ENCODE results near the gene CCDC51. TPM values are rescaled to one million over a fixed set of nuclear protein-coding genes. Genes with fewer than 3 reads are reported as not detected.

CCDC51 gene
- total and polyA plus RNA-seq, 10 donors, result 8.4 to 22.2 (median 15.0) TPM

- Histone ChIP-seq H3K36me3 (peaks cover 0 to 61% (median 43%) of the 10 kb centered on the region in 6 donors), H3K4me1 (peaks cover 0 to 24% (median 19%) of the 10 kb centered on the region in 6 donors), H3K27ac (no peak overlapping the region), H3K4me3 (no peak overlapping the region), H3K27me3 (replicated peaks in 1 of 7) (no peaks in the 10 kb centered on the region), H3K9me3 (no peaks in the 10 kb centered on the region)
- WGBS, 5 donors, result 46 to 91% (median 79%) methylated on average over 1 of the region's 1 CpG
- DNase-seq, result peak; percentile 4
- intact Hi-C loops (cut with DNase I; ENCODE audit: low total_unique reads), result no loop called here
- TF ChIP-seq POLR2A (IDR thresholded peaks at IDR 0.05) (no peak), POLR2AphosphoS5 (IDR thresholded peaks at IDR 0.05) (no peak)
- TF ChIP-seq, protein P1, sequence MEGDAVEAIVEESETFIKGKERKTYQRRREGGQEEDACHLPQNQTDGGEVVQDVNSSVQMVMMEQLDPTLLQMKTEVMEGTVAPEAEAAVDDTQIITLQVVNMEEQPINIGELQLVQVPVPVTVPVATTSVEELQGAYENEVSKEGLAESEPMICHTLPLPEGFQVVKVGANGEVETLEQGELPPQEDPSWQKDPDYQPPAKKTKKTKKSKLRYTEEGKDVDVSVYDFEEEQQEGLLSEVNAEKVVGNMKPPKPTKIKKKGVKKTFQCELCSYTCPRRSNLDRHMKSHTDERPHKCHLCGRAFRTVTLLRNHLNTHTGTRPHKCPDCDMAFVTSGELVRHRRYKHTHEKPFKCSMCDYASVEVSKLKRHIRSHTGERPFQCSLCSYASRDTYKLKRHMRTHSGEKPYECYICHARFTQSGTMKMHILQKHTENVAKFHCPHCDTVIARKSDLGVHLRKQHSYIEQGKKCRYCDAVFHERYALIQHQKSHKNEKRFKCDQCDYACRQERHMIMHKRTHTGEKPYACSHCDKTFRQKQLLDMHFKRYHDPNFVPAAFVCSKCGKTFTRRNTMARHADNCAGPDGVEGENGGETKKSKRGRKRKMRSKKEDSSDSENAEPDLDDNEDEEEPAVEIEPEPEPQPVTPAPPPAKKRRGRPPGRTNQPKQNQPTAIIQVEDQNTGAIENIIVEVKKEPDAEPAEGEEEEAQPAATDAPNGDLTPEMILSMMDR (IDR thresholded peaks at IDR 0.05 in 8 of 11, conservative IDR thresholded peaks at IDR 0.05 in 3 of 11), result no peak
These were observed 11.4 kb upstream of the CCDC51 start for GRCh38 chr3:48451270-48451669.

DNA sequence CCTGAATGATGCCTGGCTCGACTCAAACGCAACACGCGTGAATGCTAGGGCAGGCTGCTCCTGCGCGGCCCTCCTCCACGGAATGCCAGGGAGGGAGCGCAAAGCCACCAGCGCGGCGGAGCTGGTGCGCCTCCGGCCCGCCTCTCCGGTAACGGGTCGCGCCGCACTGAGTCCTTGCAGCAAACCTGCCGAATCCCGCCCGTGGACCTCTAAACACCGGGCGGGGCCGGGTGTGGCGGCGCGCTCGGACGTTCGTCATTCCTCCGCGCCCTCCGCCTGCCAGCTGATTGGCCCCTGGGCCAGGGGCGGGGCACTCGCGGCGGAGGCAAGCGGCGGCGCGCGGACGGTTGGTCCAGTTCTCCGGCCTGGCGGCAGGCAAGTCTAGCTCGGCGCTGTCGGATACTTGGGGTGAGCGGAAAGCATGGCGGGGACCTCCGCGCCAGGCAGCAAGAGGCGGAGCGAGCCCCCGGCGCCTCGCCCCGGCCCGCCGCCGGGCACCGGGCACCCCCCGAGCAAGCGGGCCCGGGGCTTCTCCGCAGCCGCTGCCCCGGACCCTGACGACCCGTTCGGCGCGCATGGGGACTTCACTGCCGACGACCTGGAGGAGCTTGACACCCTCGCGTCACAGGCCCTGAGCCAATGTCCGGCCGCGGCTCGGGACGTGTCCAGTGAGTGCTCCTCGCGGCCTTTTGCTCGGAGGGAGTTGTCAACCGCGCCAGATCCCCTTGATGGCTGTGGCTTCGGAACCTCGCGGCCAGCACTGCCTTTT, 6.7 kb upstream of the CCDC51 start, which contains the start of gene ATRIP:
TSS of gene ATRIP (plus strand) at position 313 of the 769 bp plus-strand sequence. CDS start at position 422, 109 bp downstream.
- H3K4me1 ChIP-seq, result peaks cover 11 to 57% (median 40%) of the 10 kb centered on the region in 6 donors
- WGBS, 5 donors, result 0 to 1% (median 1%) methylated on average over 22 to 91 of the region's 91 CpGs
- peaks cover 0 to 49% (median 35%) of the 10 kb centered on the region in 6 donors for H3K36me3 ChIP-seq
- peak; percentile 96 for DNase-seq
- no peaks in the 10 kb centered on the region for H3K27me3 ChIP-seq (replicated peaks in 1 of 7)
- H3K9me3 ChIP-seq, result no peaks in the 10 kb centered on the region
- TF ChIP-seq POLR2A (IDR thresholded peaks at IDR 0.05), result peak; percentile 29 to 84 (median 52)
- TF ChIP-seq, protein P1 (IDR thresholded peaks at IDR 0.05 in 8 of 11, conservative IDR thresholded peaks at IDR 0.05 in 3 of 11), result peak in 4 of 11 experiments; percentile 21 to 55 (median 30)
- peak; percentile 98 to 99 (median 98) for TF ChIP-seq POLR2AphosphoS5 (IDR thresholded peaks at IDR 0.05)
- peak within 1 kb of the TSS; percentile 66 to 97 (median 88) for H3K4me3 ChIP-seq
- intact Hi-C loops (cut with DNase I; ENCODE audit: low total_unique reads), result loop anchor here (10.0 kb wide), 1 partner anchor 58 kb away; the partner anchor contains the start of gene SHISA5
- peak within 1 kb of the TSS; percentile 80 to 96 (median 93) for H3K27ac ChIP-seq

DNA sequence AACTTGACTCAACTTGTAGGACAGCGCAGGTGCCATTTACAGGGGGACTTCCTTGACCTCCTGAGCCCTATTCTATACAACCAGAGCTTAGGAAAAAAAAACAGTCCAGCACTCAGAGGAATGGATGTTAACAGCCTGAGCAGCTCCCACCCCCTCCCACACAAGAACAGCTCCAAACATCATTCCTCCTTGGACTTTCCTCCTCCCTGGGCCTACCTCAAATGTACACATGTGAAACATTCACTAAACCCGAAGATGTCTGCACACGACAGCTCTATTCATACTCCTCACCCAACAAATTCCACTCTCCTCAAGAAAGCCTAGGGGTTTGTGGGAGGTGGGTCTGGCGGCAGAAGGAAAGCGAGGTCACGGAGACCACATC, 6.1 kb upstream of the CCDC51 start:
- Histone ChIP-seq H3K27ac (peak overlapping the region; percentile 80 to 96 (median 93)), H3K4me1 (peaks cover 16 to 63% (median 46%) of the 10 kb centered on the region in 6 donors), H3K9me3 (no peaks in the 10 kb centered on the region), H3K4me3 (peak overlapping the region; percentile 66 to 97 (median 88)), H3K36me3 (peaks cover 0 to 46% (median 31%) of the 10 kb centered on the region in 6 donors), H3K27me3 (replicated peaks in 1 of 7) (no peaks in the 10 kb centered on the region)
- 14 to 19% (median 16%) methylated on average over 6 of the region's 6 CpGs for WGBS, 5 donors
- no peak for TF ChIP-seq POLR2A (IDR thresholded peaks at IDR 0.05)
- TF ChIP-seq POLR2AphosphoS5 (IDR thresholded peaks at IDR 0.05), result no peak
- TF ChIP-seq, protein P1 (IDR thresholded peaks at IDR 0.05 in 8 of 11, conservative IDR thresholded peaks at IDR 0.05 in 3 of 11), result no peak
- DNase-seq, result no peak
- intact Hi-C loops (cut with DNase I; ENCODE audit: low total_unique reads), result loop anchor here (10.0 kb wide), 1 partner anchor 59 kb away; the partner anchor contains the start of gene SHISA5
